ENCODE results near the gene RPS15.
A peak's percentile ranks its signal among the peaks of the same experiment; 100 is the strongest.

Gene RPS15

DNA sequence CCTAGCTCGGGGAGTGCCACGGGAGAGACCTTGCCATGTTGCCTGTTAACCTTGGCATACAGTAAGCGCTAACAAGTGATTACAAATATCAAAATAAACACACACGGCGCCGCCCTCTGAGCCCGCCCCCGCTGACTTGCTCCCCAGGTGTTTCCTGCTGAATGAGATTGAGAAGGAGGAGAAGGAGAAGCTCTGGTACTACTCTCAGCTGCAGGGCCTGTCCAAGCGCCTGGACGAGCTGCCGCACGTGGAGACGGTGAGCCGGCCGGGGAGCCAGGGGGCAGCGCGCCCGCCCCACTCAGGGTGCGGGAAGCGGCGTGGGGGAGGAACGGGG, 16.8 kb downstream of the RPS15 start:
- no peak for DNase-seq

GRCh38 chr19:1455336-1456120, 17.3 kb downstream of the RPS15 start:
- peak; percentile 21 for DNase-seq

GRCh38 chr19:1456121-1456900, 18.1 kb downstream of the RPS15 start:
- DNase-seq, result no peak

DNA sequence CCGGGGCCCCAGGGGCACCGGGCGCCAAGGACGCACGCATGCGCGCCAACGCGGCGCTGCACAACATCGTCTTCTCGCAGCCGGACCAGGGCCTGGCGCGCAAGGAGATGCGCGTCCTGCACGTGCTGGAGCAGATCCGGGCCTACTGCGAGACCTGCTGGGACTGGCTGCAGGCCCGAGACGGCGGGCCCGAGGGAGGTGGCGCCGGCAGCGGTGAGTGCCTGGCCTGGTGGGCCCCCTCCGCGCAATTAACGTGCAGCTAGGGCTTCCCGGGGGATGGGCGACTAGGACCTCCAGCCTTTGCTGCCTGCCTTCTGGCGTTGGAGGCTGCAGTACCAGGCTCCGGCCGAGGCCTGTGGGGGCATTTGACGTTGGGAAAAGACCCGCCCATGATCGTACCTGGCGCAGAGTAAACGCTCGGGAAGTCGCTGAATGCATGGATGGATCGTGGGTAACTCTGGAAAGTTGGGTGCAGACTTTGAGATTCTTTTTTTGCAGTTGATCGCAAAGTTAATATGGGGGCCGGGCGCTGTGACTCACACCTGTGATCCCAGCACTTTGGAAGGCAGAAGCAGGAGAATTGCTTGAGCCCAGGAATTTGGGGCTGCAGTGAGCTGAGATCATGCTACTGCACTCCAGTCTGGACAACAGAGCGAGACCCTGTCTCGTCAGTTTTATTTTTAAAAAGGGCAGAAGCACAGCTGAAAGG, 19.0 kb downstream of the RPS15 start:
- no peak for DNase-seq

GRCh38 chr19:1457892-1458291, 19.7 kb downstream of the RPS15 start:
- DNase-seq, result no peak

DNA sequence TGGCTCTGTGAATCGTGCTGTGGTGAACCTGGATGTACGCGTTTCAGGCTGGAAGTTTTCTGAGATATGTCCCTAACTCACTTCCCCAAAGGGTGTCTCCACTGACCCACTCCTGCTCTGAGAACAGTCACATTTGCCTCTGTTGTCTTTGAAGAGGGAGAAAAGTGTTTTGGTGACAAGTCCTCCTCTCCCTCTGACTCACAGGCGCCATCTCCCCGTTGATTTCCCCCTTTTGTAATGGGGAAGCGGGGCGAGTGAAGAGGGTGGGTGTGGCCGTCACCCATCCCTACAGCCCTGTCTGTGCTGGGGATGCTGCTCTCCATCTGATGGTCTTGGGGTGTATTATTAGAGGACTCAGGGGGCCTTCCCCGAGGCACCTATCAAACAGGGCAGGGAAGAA, 21.3 kb downstream of the RPS15 start:
- no peak for DNase-seq

DNA sequence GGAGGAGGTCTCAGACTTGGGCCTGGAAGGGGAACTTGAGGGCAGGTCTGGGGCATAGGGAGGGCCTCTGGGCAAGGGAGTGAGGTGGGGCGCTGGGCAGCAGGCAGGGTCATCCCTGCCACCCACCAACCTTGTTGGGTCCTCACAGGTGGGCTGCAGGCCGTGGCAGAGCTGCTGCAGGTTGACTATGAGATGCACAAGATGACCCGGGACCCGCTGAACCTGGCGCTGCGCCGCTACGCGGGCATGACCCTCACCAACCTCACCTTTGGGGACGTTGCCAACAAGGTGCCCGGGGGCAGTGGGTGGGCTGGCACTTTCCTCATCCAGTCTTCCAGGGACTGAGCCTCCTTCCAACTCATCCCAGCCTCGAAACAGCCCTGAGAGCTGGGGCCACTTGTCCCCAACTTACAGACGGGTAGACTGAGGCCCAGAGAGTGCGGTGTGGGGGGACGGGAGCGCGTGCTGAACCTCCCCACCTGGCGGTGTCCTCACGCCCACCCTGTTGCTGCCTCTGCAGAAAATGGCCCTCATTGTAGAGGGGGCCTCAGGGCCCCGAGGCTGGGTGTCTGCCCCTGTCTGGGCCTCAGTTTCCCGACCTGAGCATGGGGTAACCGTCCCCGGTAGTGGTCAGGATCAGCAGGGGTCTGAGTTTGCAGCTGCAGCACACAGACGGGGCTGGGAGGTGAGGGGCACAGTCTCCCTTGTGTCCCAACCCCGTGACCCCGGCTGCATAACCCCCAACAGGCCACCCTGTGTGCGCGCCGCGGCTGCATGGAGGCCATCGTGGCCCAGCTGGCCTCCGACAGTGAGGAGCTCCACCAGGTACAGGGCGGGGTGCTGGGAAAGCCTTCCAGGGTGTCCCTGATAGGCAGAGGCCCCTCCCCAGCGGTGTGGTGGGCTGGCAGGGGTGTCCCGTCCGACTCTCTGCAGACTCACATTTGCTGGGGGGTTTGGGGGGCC, 22.1 kb downstream of the RPS15 start:
- no peak for DNase-seq

DNA sequence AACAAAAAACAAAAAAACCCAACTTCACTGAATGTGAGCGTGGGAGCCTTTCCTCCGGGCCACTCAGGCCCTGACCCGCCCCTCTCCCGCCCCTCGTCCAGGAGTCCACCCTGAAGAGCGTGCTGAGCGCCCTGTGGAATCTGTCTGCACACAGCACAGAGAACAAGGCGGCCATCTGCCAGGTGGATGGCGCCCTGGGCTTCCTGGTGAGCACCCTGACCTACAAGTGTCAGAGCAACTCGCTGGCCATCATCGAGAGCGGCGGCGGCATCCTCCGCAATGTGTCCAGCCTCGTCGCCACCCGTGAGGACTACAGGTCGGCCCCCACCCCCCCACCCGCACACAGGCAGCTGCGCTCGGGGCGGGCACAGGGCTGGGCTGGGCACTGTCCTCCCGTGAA, 23.7 kb downstream of the RPS15 start:
- DNase-seq, result no peak

DNA sequence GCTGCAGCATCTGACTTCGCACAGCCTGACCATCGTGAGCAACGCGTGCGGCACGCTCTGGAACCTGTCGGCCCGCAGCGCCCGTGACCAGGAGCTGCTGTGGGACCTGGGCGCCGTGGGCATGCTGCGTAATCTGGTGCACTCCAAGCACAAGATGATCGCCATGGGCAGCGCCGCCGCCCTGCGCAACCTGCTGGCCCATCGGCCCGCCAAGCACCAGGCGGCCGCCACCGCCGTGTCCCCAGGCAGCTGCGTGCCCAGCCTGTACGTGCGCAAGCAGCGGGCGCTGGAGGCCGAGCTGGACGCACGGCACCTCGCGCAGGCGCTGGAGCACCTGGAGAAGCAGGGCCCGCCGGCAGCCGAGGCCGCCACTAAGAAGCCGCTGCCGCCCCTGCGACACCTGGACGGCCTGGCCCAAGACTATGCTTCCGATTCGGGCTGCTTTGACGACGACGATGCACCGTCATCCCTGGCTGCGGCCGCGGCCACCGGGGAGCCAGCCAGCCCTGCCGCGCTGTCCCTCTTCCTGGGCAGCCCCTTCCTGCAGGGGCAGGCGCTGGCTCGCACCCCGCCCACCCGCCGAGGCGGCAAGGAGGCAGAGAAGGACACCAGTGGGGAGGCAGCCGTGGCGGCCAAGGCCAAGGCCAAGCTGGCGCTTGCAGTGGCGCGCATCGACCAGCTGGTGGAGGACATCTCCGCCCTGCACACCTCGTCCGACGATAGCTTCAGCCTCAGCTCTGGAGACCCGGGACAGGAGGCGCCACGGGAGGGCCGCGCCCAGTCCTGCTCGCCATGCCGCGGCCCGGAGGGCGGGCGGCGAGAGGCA, 27.2 kb downstream of the RPS15 start:
- no peak for DNase-seq

DNA sequence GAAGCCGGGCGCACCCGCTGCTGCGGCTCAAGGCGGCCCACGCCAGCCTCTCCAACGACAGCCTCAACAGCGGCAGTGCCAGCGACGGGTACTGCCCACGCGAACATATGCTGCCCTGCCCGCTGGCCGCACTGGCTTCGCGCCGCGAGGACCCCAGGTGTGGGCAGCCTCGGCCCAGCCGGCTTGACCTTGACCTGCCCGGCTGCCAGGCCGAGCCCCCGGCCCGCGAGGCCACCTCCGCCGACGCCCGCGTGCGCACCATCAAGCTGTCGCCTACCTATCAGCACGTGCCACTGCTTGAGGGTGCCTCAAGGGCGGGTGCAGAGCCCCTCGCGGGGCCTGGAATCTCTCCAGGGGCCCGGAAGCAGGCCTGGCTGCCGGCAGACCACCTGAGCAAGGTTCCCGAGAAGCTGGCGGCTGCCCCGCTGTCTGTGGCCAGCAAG, 27.8 kb downstream of the RPS15 start:
- DNase-seq, result no peak

GRCh38 chr19:1466461-1467214, 28.4 kb downstream of the RPS15 start:
- no peak for DNase-seq

DNA sequence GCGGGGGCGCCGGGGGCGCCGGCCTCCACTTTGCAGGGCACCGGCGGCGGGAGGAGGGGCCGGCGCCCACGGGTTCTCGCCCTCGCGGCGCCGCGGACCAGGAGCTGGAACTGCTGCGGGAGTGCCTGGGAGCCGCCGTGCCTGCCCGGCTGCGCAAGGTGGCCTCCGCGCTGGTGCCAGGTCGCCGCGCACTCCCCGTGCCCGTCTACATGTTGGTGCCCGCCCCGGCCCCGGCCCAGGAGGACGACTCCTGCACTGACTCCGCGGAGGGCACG, 29.0 kb downstream of the RPS15 start:
- no peak for DNase-seq

DNA sequence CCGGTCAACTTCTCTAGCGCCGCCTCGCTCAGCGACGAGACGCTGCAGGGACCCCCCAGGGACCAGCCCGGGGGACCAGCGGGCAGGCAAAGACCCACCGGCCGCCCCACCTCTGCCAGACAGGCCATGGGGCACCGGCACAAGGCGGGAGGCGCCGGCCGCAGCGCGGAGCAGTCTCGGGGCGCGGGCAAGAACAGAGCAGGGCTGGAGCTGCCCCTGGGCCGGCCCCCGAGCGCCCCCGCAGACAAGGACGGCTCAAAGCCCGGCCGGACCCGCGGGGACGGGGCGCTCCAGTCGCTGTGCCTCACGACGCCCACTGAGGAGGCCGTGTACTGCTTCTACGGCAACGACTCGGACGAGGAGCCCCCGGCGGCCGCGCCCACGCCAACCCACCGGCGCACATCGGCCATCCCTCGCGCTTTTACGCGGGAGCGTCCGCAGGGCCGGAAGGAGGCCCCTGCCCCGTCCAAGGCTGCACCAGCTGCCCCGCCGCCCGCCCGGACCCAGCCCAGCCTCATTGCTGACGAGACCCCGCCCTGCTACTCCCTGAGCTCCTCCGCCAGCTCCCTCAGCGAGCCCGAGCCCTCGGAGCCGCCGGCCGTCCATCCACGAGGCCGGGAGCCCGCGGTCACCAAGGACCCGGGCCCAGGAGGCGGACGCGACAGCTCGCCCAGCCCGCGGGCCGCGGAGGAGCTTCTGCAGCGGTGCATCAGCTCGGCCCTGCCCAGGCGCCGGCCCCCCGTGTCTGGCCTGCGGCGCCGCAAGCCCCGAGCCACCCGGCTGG, 29.5 kb downstream of the RPS15 start:
- no peak for DNase-seq

DNA sequence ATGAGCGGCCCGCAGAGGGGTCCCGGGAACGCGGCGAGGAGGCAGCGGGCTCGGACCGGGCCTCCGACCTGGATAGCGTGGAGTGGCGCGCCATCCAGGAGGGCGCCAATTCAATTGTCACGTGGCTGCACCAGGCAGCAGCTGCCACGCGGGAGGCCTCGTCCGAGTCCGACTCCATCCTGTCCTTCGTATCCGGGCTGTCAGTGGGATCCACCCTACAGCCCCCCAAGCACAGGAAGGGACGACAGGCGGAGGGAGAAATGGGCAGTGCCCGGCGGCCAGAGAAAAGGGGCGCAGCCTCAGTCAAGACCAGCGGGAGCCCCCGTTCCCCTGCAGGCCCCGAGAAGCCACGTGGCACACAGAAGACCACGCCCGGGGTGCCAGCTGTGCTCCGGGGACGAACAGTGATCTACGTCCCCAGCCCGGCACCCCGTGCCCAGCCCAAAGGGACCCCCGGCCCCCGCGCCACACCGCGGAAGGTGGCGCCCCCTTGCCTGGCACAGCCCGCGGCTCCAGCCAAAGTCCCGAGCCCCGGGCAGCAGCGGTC, 30.2 kb downstream of the RPS15 start:
- DNase-seq, result no peak

- DNase-seq, result no peak
Observed at GRCh38 chr19:1468821-1469254, 30.6 kb downstream of the RPS15 start.

GRCh38 chr19:1469255-1470054, 31.3 kb downstream of the RPS15 start:
- DNase-seq, result no peak

DNA sequence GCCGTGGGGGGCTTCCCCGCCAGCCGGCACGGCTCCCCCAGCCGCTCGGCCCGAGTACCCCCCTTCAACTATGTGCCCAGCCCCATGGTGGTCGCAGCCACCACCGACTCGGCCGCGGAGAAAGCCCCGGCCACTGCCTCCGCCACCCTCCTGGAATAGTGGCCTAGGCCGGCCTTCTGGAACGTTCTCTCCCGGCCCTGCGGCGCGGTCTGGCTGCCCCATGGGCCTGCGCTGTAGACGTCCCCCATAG, 31.8 kb downstream of the RPS15 start:
- DNase-seq, result no peak

DNA sequence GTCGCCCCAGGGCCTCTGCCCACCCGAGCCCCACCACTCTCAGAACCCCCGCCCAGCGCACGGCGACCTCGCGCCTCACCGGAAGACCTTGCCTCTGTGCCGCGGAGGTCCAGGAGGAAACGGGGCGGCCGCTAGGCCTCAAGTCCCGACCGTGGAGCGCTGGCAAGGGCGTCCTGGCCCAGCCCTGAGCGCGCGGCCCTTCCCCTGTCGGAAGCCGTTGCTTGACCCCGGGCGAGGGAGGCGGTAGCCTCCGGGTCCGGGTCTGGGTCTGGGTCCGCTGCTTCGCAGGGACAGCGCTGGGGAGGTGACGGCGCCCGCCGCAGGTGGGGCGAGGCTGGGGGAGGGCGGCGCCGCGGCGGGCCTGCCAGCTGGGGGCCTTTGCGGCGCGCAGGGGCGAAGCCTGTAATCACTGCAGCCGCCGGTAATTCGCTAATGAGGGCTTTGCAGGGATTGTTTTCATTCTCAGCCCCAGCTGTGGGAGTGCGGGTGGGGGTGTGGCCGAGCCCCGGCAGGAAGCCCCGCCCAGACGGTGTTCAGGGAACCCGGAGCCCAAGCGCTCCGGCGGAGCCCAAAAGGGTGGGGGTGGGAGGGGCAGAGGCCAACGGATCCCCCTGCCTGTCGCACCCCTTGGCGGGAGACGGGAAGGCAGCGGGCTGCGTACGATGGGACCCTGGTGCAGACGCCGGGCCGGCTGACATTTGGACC, 32.3 kb downstream of the RPS15 start:
- no peak for DNase-seq

GRCh38 chr19:1471010-1471514, 32.9 kb downstream of the RPS15 start:
- DNase-seq, result no peak

All from NCI-H446 treated with DMSO at 0.1 percent for 48 hours (cell line).